Hypothalamus (tissue), 51 donors: Measurements from ENCODE around the gene NFAT5.
"Not testable (repeated sequence)": the region's sequence is repeated elsewhere in the genome, so short reads cannot be mapped to it uniquely, and the experiment has no call there.

Experiments used
- DNase-seq, 51 donors: peaks; one replicate each; lab custom pipeline; 2025; lab: John Stamatoyannopoulos, UW

Gene NFAT5

DNA sequence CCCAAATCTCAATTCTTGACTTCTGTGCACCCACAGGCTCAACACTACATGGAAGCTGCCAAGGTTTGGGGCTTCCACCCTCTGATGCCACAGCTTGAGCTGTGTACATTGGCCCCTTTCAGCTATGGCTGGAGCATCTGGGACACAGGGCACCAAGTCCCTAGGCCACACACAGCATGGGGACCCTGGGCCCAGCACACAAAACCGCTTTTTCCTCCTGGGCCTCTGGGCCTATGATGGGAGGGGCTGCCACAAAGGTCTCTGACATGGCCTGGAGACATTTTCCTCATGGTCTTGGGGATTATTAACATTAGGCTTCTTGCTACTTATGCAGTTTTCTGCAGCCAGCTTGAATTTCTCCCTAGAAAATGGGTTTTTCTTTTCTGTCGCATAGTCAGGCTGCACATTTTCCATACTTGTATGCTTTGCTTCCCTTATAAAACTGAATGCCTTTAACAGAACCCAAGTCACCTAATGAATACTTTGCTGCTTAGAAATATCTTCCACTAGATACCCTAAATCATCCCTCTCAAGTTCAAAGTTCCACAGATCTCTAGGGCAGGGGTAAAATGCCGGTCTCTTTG lies 70.9 kb downstream of the NFAT5 start:
- DNase-seq: not testable (repeated sequence)

GRCh38 chr16:69637206-69637865 lies 71.6 kb downstream of the NFAT5 start:
- DNase-seq: not testable (repeated sequence)

GRCh38 chr16:69643997-69644396 lies 78.2 kb downstream of the NFAT5 start:
- not testable (repeated sequence) for DNase-seq

DNA sequence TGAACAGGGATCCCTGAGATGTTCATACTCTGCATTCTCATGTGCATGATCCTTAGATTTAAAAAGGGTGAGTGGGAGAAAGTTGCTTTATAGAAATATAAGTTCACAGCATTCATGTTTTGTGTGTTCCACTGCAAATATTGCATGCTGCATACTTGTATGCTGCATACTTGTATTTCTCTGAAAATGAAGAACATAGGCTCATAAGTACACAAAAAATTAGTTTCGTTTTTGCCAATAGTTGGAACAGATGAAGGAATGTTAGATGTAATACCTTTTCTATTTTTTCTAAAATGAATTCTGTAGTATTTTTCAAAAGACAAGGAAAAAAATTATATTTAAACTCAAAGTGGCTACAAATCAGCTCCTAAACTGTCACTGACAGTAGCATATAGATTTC lies 79.0 kb downstream of the NFAT5 start:
- no peak for DNase-seq

GRCh38 chr16:69647020-69647419 lies 81.3 kb downstream of the NFAT5 start:
- no peak for DNase-seq

DNA sequence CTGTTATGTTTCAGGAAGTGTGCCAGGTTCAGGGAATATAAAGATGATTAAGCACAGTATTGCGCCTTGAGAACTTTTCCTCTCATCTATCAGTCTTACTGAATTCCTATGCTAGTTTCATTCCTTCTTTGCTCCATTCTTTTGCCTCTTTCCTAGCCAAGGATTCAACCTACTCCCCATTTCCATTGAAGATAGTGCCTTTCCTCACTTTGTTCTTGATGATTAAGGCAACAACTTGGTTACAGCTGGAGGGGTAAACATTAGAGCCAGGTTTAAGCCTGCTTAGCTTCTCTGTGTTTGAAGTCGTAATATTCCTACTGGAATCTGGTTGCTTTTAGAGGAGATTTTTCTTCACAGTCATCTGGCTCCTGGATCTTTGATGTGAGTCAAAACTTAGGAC lies 85.5 kb downstream of the NFAT5 start:
- DNase-seq: no peak

GRCh38 chr16:69654280-69654931 lies 88.6 kb downstream of the NFAT5 start:
- no peak for DNase-seq

- DNase-seq: no peak
Measured at GRCh38 chr16:69660166-69660565, 94.4 kb downstream of the NFAT5 start.

GRCh38 chr16:69662901-69663300 lies 97.1 kb downstream of the NFAT5 start:
- no peak for DNase-seq

- no peak for DNase-seq
Measured at GRCh38 chr16:69663846-69664245, 98.1 kb downstream of the NFAT5 start.

DNA sequence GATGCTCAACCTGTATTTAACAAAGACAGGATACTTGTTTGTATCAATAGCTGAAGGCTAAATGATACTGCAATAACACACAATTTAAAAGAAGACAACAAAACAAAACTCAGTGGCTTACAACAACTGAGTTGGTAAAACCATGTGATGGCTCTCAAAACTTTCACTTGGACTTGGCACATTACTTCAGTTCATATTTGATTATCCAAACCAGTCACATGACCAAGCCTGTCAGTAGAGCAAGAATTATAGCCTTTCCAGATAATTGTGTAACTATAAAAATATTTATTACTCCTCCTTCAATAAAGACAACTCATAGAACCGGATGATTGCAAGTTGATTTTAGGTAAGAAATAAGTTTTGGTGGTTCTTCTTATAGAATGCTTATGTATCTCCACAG lies 103.8 kb downstream of the NFAT5 start:
- no peak for DNase-seq

DNA sequence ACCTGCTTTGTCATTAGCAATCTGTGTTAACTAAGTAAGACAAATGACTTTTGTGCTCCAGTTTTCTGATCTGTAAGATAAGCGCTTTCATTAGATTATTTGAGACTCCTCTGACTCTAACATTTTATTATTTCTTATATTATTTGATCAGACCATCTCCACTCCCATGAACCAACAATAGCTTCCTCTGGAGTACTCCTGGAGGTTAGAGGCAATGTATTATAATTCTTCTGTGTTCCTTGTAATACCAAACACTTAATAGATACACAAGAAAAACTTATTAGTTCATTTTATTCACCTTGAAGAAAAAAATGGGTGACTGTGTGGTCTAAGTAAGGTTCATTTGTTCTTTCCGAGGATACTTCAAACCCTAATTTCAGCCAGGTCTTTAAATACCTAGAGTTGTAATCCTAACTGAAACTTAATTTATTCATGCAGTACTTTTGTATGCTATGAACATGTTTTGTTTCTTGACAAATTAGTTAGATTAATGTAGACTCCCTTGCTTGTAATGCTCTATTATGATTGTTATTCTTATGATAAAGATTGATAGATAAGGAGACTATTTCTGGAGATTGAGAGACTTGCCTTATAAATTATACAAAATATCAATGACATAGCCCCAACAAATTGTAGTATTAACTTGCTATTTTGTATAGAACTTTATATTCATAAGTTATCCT lies 106.7 kb downstream of the NFAT5 start:
- no peak for DNase-seq

- DNase-seq: no peak
Measured at GRCh38 chr16:69672998-69673713, 107.4 kb downstream of the NFAT5 start.

- no peak for DNase-seq
Measured at GRCh38 chr16:69680358-69680757, 114.6 kb downstream of the NFAT5 start.

- DNase-seq: no peak
Measured at GRCh38 chr16:69688589-69688988, 122.8 kb downstream of the NFAT5 start.

DNA sequence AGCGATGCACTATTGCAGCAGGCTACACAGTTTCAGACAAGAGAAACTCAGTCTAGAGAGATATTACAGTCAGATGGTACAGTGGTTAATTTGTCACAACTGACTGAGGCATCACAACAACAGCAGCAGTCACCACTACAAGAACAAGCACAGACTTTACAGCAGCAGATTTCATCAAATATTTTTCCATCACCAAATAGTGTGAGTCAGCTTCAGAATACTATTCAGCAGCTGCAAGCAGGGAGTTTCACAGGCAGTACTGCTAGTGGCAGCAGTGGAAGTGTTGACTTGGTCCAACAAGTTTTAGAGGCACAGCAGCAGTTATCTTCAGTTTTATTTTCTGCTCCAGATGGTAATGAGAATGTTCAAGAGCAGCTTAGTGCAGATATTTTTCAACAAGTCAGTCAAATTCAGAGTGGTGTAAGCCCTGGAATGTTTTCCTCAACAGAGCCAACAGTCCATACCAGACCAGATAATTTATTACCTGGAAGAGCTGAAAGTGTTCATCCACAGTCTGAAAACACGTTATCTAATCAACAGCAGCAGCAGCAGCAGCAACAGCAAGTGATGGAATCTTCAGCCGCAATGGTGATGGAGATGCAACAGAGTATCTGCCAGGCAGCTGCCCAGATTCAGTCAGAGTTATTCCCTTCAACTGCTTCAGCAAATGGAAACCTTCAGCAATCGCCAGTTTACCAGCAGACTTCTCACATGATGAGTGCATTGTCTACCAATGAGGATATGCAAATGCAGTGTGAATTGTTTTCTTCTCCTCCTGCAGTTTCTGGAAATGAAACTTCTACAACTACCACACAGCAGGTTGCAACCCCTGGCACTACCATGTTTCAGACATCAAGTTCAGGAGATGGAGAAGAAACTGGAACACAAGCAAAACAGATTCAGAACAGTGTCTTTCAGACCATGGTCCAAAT lies 126.5 kb downstream of the NFAT5 start:
- peak in 4 of 51 donors; percentile 6 to 50 (median 16) for DNase-seq

- DNase-seq: no peak
Measured at GRCh38 chr16:69693916-69694315, 128.2 kb downstream of the NFAT5 start.

DNA sequence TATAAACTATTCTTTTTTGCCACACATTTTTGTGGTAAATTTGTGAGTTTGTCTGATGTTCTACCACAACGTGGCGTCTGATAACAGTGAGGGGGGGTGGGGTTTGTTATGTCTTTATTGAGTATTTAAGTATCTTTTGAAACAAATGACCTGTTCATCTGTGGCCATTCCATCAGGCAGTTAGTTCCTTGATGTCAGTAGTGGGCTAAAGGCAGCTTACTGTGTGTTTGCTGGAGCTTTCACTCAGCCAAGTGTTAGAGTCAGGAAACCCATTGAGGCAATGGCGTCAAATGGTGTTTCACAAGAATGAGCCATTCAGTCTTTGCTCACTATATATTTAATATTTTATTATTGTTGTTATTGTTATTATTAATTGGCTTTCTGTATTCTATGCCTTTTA lies 132.6 kb downstream of the NFAT5 start:
- no peak for DNase-seq

- DNase-seq: no peak
Measured at GRCh38 chr16:69699915-69700314, 134.1 kb downstream of the NFAT5 start.

GRCh38 chr16:69701452-69701851 lies 135.7 kb downstream of the NFAT5 start:
- DNase-seq: no peak
